ENCODE measurements around the gene LTBP1.
A peak's percentile ranks its signal among the peaks of the same experiment; 100 is the strongest.
"Not testable (repeated sequence)": the region's sequence is repeated elsewhere in the genome, so short reads cannot be mapped to it uniquely, and the experiment has no call there.

LTBP1 gene

GRCh38 chr2:33395655-33396249 lies 449.0 kb downstream of the LTBP1 start:
- DNase-seq = peak; percentile 41

DNA sequence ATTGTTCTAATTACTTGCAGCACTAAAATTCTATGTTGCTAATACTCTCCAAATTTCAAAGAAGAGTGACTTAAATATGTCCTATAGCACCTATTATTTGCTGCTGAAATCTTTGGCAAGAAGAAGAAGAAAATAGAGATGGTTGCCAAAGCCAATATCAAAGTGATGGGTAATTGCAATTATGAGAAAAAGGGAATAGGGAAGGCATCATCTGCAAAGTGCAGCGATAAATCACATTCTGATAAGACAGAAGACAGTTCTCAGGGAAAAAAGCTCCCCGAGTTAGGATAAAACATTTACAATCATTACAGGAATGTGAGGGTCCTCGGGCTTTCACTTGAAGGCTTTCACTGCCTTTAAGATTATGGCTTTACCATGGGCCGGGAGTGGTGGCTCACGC lies 457.6 kb downstream of the LTBP1 start:
- DNase-seq = no peak

DNA sequence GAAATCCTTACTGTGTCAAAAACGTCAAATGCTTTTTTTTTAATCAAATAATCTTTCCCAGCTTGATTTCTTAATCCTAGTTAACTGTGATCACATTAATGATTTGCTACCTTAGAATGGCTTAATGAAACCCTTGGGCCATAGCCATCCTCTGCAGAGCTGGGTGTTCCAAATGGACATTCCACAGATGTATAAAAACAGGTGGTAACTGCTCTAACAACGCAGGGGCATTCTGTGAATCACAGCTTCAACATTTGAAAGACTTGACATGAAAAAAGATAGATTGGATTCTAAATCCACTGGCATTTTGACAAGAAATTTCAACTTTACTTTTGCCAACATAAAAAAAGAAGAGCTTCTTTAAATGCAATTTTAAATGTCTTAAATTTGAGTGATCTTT lies 459.9 kb downstream of the LTBP1 start:
- DNase-seq = no peak

DNA sequence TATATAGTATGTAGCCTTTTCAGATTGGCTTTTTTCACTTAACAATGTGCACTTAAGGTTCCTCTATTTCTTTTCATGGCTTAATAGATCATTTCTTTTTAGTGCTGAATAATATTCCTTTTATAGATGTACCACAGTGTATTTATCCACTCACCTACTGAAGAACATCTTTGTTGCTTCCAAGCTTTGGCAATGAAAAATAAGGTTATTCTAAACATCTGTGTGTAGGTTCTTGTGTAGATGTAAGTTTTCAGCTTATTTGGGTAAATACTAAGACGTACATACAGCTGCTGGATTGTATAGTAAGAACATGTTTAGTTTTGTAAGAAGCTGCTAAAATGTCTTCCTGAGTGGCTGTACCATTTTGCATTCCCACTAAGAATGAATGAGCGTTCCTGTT lies 461.4 kb downstream of the LTBP1 start:
- DNase-seq = no peak

DNA sequence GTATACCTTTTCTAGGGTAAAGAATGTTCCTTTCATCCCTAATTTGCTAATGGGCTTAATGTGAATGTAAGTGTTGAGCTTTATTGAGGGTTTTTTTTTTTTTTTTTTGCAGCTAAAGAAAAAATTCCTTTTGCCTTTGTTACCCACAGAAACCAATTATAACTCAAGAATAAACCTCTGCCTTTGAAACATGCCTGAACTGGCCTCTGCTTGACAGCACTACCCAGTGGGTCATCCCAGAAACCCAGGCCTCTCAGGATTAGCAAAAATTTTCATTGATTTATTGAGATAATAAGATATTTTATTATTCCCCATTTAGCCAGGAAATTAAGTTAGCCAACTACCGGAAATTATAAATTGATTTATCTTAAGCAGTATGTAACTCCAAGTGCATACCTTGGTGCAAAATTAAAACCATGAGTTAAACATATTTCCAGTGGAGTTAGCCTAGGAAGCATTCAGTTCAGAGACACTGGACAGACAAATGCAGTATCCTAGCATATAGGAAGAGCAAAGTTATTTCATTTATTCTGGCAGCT lies 462.7 kb downstream of the LTBP1 start:
- DNase-seq = no peak

GRCh38 chr2:33411765-33412164 lies 465.0 kb downstream of the LTBP1 start:
- DNase-seq = no peak

DNA sequence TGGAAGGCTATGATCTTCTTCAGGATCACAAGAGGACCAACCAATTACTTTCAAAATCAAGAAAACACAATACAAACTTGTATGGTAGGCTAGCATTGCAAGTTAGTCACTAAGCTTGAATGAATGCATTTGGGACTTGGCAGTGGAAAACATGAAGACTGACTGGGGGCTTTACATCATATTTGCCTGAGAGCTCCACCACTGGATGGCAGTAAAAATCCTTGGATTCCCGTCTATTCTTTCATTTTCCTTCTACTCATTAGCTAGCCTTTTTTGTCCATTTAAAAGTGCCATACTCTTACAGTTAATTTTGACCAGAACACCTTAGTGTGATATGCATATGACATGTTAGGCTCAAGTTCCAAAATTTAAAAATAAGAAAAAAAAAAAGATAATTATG lies 466.2 kb downstream of the LTBP1 start:
- no peak for DNase-seq

DNA sequence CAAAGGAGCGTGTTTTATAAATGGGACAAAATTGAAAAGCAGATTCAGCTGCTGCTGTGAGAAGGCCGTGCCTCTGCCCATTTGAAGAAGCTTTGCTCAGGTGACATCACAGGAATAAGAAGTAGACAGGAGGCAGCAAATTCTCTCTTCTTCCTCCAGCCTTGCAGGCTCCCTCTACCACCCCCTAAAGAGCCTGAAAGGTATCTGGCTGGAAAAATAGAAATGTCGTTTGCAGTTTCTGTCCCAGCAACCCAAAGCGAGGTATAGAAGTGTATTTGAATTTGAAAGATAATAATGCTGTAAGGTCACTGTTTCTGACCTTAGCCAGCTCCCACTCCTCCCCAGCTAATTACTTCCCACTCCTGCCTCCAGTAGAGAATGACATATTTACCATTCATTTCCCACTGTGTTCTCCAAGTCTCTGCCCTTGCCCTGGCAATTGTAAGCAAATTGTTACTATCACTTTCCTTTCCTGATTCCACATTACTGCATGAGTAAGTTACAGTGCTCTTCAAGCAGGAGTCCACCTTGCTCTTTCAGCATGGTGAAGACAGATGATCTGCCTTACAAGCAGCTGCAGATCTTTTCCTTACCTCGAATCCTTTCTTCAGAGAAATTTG lies 472.9 kb downstream of the LTBP1 start:
- DNase-seq = no peak

GRCh38 chr2:33420726-33421125 lies 474.0 kb downstream of the LTBP1 start:
- no peak for DNase-seq

- no peak for DNase-seq
Measured at GRCh38 chr2:33421820-33422219, 475.1 kb downstream of the LTBP1 start.

- DNase-seq = no peak
Measured at GRCh38 chr2:33425161-33425560, 478.4 kb downstream of the LTBP1 start.

- DNase-seq = no peak
Measured at GRCh38 chr2:33425586-33426031, 478.9 kb downstream of the LTBP1 start.

DNA sequence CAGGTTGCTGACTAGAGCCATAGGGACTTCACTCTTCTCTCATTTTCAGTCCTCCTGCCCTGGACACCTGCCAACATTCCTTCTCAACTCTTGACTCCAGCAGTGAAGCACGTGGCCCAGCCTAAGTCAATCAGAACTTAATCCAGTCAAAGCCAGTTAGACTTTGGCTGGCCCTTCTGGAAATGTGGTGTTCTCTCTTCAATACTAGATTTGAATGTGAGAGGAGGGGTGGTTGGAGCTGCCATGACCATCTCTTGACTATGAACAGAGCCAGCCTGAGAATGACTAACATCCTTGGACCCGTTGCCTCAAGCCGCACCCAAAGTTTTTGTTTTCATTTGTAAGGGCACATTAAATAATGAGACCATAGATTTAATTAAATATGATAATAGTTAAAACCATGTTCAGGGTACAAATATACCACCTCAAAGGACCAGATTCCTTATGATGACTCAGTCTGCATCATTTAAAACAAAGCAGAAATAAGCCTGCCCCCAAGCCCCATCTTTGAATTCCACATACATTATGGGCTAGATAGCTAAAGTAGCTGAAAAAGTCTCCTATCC lies 480.0 kb downstream of the LTBP1 start:
- DNase-seq = no peak

GRCh38 chr2:33430077-33430476 lies 483.3 kb downstream of the LTBP1 start:
- no peak for DNase-seq

- no peak for DNase-seq
Measured at GRCh38 chr2:33430856-33431255, 484.1 kb downstream of the LTBP1 start.

DNA sequence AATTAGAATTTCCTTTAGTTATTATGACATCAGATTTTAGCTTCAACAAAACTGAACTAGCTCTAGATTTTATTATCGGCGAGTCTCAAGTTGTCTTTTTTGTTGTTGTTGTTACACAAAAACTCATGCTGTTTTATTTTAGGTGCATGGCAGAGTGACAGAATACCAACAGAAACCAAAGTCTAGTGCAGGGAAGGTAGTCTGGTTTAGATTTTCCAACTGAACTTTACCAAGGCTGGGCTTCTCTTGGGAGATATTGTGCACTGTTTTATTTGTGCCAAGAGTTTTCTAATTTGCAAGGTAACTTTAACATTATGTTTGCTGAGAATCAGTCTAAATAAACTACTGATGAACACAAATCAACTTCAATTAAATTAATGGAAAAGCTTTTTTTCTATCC lies 486.1 kb downstream of the LTBP1 start:
- DNase-seq = no peak

GRCh38 chr2:33433279-33434235 lies 486.8 kb downstream of the LTBP1 start:
- DNase-seq = no peak

DNA sequence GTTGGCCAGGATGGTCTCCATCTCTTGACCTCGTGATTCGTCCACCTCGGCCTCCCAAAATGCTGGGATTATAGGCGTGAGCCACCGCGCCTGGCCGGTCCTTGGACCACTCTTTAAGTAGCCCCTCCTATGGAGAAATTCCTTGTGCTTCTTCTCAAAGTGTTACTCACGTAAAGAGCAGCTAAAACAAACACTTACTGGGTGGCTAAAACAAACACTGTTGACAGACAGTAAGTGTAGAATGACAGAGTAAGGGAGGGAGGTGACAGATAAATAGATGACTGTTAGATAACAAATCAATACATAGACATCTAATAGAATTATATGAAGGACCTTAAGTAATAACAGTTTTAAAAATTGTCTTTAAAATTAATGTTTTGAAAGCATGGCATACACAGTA lies 488.8 kb downstream of the LTBP1 start:
- no peak for DNase-seq

- DNase-seq = no peak
Measured at GRCh38 chr2:33436083-33436482, 489.3 kb downstream of the LTBP1 start.

- no peak for DNase-seq
Measured at GRCh38 chr2:33437297-33437696, 490.5 kb downstream of the LTBP1 start.

- DNase-seq = no peak
Measured at GRCh38 chr2:33437815-33438214, 491.1 kb downstream of the LTBP1 start.

DNA sequence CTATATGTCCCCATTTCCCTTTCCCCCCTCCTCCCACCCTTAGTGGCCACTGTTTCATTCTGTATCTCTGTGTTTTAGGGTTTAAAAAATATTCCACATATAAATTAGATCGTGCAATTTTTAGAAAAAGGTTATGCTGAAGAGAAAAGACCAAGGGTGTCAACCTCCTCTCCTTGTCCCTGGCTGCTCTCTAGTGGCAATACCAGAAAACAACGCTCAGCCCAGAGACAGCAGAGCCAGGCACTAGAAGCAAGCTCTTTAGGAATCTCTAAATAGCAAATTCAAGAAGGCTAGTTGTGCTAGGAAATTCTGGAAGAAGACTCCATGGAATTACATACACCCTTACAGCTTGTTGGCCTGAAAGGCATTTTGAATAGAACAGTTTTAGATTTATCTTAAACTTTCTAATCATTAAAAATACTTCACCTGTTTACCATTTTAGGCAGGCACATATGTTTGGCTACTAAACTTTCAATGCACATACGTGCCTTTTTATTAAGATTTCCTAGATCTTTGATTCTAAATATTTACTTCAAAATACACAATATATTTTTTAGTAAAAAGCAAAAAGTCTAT lies 494.6 kb downstream of the LTBP1 start:
- peak; percentile 6 for DNase-seq

DNA sequence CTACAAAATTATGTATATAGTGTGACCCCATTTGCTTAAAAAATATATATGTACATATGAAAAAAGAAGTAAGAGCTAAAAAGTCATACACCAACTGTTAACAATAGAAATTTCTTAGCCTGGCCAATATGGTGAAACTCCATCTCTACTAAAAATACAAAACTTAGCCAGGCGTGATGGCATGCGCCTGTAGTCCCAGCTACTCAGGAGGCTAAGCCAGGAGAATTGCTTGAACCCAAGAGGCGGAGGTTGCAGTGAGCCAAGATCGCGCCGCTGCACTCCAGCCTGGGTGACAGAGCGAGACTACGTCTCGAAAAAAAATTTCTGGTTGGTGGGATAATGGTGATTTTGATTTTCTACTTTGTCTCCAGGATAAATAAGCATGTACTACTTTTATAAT lies 495.3 kb downstream of the LTBP1 start:
- not testable (repeated sequence) for DNase-seq

Measured in CD4-positive, alpha-beta T cell treated with Interleukin-12 subunit alpha and Interleukin-12 subunit beta, for 1 hour (primary cell).